Muscle of back (tissue), 13 donors: ENCODE data around the gene LRP4. TPM values are rescaled to one million over a fixed set of nuclear protein-coding genes. Genes with fewer than 3 reads are reported as not detected.
A peak's percentile ranks its signal among the peaks of the same experiment; 100 is the strongest.
"Not testable (repeated sequence)": the region's sequence is repeated elsewhere in the genome, so short reads cannot be mapped to it uniquely, and the experiment has no call there.

Source experiments
- DNase-seq, 3 donors: peaks; one replicate each; pipeline versions ENCODE4 v3.0.0 to v3.0.0-alpha.2; 2013
- long read RNA-seq, 9 donors: transcript quantifications; one replicate each; lab custom pipeline, GENCODE V29; 2026
- polyA plus RNA-seq, 10 donors: library from polyadenylated mRNA; unstranded; fragments of 120-200 nt; gene quantifications; one replicate each; pipeline ENCODE4 v1.2.1, GENCODE V29; 2013; ENCODE audit not compliant: insufficient read length in 10 of 10

The LRP4 gene, protein sequence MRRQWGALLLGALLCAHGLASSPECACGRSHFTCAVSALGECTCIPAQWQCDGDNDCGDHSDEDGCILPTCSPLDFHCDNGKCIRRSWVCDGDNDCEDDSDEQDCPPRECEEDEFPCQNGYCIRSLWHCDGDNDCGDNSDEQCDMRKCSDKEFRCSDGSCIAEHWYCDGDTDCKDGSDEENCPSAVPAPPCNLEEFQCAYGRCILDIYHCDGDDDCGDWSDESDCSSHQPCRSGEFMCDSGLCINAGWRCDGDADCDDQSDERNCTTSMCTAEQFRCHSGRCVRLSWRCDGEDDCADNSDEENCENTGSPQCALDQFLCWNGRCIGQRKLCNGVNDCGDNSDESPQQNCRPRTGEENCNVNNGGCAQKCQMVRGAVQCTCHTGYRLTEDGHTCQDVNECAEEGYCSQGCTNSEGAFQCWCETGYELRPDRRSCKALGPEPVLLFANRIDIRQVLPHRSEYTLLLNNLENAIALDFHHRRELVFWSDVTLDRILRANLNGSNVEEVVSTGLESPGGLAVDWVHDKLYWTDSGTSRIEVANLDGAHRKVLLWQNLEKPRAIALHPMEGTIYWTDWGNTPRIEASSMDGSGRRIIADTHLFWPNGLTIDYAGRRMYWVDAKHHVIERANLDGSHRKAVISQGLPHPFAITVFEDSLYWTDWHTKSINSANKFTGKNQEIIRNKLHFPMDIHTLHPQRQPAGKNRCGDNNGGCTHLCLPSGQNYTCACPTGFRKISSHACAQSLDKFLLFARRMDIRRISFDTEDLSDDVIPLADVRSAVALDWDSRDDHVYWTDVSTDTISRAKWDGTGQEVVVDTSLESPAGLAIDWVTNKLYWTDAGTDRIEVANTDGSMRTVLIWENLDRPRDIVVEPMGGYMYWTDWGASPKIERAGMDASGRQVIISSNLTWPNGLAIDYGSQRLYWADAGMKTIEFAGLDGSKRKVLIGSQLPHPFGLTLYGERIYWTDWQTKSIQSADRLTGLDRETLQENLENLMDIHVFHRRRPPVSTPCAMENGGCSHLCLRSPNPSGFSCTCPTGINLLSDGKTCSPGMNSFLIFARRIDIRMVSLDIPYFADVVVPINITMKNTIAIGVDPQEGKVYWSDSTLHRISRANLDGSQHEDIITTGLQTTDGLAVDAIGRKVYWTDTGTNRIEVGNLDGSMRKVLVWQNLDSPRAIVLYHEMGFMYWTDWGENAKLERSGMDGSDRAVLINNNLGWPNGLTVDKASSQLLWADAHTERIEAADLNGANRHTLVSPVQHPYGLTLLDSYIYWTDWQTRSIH (N-terminal part only)
- polyA plus RNA-seq, result 10 to 100 TPM; 19.3 to 37.4 (median 23.2) TPM
- long read RNA-seq, donor 1, partial matches to known transcripts, result 0 of 1 reads
- long read RNA-seq, donor 1, other reads (novel, unspliced or antisense), result 0 of 1 reads
- long read RNA-seq, donor 2, result 0 reads
- long read RNA-seq, donor 3, result 0 reads
- long read RNA-seq, donor 4, result 0 reads
- long read RNA-seq, donor 5, partial matches to known transcripts, result 0 of 1 reads
- long read RNA-seq, donor 5, other reads (novel, unspliced or antisense), result 0 of 1 reads
- long read RNA-seq, donor 6, result 0 reads
- long read RNA-seq, donor 7, result 0 reads
- long read RNA-seq, donor 8, partial matches to known transcripts, result 0 of 1 reads
- long read RNA-seq, donor 8, other reads (novel, unspliced or antisense), result 0 of 1 reads
- long read RNA-seq, donor 9, result 0 reads

DNA sequence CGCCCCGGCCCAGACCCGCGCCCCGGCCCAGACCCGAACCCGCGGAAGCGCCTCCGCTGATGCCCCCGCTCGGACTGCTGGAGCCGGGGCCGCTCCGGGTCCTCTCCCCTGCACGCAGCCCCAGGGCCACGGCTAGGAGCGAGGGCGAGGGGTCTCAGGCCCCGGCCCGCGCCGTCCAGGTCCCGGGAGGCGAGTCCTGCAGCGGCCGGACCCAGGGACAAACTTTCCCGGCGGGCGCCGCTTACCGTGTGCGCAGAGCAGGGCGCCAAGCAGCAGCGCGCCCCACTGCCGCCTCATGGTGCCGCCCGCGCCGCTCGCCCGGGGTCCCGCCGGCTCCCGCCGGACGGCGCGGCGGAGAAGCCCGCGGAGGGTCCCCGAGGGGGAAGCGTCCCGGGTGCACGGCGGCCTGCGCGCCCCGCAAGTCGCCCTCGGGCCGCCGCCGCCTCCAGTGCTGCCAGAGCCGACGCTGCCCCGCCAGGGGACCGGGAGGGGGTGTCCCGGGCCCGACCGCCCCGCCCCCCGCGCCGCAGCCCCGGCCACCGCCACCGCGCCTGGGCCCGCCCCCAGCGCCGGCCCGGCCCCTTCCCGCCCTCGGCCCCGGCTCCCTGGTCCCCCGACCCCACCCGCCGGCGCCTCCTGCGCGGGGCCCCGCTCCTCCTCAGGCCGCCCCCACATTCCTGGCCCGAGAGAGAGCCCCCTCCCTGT is at the start of gene LRP4:
LRP4 (minus strand) TSS at position 468 of the 705 bp plus-strand sequence; CDS start at position 297, 171 bp downstream.
- peak in 2 of 3 donors; percentile 62 to 75 for DNase-seq

DNA sequence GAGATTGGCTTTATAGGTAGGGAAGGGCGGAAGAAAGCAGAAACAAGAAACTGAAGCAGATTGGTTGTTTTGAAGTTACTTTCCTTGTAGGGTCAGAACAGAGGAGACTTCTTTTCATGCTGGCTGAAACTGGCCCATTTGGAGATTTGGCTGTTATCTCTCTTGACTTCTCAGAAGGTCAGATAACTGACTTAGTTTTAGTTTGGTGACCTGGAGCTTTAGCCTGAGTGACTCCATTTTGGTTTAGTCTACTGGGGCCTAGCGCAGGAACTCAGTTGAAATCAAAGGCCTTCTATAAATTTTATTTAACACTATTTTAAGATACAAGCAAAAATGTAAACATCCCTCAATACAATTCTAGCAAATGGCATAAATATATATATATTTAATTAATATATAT is 49.6 kb upstream of the LRP4 start:
- DNase-seq, result no peak

DNA sequence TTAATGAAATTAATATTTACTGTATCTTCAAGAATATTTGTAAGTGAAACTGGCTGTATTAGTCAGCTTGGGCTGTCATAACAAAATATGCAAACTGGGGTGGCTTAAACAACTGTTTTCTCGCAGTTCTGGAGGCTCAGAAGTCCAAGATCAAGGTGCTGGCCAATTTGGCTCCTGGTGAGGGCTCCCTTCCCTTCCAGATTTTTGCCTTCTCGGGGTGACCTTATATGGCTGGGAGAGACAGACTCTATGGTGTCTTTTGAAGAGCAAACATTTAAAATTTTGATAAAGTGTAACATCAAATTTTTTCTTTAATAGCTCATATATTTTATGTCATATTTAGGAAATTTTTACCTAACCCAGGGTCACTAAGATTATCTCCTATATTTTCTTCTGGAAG is 48.4 kb upstream of the LRP4 start:
- no peak for DNase-seq

DNA sequence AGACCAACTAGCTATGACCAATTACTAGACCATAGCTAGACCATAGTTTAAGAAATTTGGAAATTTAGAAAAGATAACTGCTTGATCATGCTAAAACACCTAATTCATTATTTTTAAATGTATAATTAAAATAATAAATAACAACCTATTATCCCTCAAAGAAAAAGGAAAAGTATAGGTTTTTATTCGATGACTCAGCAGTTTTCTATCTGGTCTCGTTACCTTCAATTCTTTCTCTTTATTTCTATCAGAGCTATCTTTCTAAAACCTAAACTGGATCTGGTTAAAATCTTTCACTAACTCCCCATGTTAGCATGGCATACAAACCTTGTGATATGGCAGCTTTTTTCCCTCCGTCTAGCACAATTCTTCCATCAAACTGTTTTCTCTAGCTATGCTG is 45.5 kb upstream of the LRP4 start:
- no peak for DNase-seq

DNA sequence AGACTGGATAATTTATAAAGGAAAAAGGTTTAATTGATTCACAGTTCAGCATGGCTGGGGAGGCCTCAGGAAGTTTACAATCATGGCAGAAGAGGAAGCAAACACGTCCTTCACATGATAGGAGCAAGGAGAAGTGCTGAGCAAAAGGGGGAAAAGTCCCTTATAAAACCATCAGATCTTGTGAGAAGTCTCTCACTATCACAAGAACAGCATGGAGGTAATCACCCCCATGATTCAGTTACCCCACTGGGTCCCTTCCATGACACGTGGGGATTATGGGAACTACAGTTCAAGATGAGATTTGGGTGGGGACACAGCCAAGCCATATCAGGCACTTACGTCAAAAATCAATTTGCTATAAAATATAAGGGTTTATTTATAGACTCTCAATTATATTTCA is 43.5 kb upstream of the LRP4 start:
- not testable (repeated sequence) for DNase-seq

DNA sequence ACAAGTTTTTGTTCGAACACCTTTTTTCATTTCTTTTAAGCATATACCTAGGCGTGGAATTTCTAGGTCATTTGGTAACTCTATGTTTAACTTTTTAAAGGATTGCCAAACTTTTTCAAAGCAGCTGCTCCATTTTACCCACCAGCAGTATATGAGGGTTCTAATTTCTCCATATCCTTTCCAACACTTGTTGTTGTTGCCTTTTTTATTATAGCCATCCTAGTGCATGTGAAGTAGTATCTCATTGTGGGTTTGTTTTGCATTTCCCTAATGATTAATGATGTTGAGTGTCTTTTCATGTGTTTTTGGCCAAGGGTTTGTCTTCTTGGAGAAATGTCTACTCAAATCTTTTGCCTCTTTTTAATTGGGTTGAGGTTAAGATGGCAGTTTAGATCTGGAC is 42.7 kb upstream of the LRP4 start:
- DNase-seq, result no peak

DNA sequence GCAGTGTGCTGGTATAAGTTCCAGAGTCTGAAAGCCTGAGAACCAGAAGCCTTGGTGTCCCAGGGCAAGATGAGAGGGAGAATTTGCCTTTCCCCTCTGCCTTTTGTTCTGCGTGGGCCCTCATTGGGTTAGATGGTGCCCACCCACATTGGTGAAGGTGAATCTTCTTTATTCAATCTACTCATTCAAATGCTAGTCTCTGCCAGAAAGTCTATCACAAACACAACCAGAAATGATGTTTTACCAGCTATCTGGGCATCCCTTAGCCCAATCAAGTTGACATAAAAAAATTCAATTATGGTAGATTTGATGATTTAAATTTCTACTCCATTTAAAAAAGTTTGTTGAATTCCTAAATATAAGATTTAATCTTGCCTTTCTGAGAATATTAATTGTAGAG is 40.4 kb upstream of the LRP4 start:
- no peak for DNase-seq

DNA sequence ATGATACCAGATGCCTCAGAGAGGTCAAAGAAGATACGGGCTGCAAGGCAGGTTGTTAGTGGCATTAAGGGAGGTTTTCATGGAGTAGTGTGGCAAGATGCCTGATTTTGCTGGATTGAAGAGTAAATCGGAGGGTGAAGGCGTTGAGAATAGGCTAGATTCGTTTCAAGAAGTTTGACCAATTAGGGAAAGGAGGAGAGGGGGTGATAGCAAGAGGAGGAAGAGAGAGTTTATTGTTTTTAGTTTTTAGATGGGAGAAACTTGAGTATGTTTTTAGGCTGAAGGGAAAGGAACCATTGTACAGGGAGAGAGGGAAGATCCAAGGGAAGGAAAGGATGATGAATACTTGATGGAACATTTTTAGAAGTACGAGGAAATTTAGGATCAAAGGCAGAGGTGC is 34.7 kb upstream of the LRP4 start:
- no peak for DNase-seq

DNA sequence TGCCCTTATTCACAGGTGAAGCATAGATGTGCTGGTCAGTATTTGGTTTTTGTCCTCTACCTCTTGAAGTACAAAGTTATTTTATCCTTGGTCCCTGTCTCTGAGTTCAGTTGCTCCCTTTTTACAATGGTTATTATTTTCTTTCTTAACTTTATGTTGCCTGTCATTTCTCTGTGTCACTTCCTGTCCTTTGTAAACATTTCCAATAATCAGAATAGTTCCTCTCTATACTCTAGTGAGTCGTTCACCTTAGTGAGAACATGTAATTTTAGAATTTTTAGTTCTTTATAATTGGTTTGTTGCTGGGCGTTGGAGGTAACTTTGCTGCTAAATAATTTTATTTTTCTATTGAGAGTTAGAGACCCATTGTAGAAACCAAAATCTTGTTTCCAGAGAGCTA is 34.2 kb upstream of the LRP4 start:
- no peak for DNase-seq

DNA sequence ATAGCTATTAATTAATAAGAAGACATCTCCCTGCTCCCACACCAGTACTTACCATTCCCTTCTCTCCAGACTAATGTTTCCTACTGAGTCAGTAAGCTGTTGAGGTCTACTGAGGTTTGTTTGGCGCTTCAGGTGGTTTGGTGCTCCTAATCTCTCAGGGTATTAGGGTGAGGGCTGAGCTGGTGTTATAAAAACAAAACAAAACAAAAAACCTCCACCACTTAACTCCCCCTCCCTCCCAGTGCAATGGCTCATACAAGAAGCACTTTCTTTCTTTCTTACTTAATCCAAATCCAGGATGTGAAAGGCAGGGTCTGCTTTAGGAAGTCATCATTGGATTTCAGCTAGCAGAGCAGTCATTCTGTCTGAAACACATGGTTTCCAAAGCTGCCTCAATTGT is 33.5 kb upstream of the LRP4 start:
- DNase-seq, result no peak

DNA sequence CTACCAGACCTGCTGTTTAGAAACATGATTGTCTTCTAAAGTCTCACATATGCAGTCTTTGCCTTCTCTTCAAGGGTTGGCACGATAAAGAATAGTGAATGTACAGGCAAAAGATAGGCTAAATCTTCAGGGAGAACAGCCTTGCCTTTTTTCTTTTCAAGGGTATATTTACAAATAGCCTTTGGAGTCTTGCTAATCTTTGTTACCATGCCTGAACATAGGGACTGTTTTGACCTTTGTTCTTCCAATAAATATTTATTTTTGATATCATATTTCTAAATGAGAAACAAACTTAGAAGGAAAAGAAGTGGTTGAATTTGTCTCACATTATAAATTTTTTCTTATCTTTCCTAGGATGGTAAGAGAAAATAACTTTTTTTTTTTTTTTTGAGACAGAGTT is 30.9 kb upstream of the LRP4 start:
- DNase-seq, result no peak

DNA sequence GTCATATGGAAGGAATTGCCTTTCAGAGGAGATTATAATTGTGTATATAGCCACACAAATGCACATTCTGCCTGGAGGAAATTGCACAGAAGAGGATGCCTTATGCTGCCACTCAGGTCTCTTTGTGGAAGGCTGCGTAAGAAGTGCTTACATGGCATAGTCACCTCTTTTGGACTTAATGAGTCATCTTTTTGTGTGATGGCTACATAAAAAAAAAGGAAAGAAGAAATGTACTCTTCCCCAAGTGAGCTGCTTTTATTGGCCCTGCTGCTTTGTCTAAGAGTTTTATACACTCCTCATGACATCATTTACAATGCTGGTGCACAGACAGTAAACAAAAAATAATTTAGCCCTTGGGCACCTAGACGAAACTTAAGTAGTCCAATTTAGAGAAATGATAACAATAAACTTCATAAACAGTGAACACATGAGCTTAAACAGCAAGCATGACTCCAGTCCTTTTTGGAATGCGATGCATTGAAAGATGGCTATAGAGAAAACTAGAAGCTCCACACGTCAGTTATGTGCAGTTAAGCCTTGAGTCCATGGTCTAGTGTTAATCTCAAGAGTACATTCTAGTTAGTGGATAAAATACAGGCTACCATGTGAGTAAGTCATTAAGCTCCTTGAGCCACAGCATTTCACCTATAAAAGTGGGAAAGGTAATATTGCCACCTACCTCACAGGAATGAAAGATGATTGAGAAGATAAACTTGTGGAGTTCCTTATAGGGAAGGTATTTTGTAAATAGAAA is 30.2 kb upstream of the LRP4 start:
- peak in 1 of 3 donors; percentile 26 for DNase-seq

DNA sequence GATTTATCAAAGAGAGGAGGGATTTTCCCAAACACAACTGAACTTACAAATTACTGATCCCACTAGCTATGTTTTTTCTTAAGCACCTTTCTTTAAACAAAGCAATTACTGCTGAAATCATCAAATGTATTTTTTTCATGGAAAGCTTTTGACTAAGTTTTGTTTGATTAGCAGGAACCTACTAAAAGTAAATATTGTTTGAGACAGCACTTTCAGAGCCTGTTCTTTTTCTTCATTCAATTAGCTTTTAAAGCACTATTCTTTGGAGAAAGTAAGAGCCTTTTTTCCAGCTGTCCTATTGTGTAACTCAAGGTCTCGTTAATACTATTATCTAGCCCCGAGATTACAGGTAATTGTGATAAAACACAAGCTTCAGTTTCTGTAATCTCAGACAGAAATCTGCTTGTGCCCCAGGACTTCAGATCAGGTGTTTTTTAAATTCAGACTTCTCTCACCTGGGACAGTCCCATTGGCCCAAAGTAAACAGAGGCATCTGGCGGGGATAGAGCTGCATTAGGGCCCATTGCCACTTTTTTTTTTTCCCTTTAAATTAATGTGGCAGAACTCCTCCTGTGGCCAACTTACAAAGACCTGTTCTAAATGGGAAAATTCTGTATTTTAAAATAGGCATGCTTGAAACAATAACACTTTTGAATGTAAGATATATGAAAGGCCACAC is 29.2 kb upstream of the LRP4 start:
- DNase-seq, result no peak

DNA sequence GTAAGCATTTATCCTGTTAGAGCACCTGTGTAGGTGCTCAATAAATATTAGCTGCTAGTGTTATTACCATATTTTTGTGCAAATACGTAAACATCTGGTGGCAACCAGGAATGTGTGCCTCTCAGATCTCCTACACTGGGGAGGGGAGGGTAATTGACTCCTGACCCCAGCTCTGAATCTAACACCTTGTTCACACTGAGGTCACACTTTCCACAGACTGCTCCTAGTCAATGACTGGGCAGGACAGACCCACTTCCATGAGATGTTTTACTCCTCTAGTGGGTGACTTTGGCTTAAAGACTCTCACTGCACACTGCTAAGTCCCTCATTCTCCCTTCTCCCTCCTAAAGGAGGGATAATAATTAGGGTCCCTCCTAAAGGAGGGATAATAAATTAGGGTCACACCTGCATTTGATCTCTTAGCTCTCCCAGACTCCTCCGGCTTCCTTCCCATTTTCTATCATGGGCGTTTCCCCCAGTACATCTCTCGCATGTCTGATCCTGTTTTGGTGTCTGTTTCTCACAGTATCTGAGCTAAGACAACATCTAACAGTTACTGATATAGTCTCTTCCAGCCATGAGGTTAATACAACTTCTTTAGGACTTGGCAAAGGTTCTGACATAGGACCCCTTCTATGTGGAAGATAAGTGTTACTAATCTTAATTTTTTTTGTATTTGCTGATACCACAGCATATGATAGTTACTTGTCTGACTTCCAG is 26.2 kb upstream of the LRP4 start:
- DNase-seq, result no peak

DNA sequence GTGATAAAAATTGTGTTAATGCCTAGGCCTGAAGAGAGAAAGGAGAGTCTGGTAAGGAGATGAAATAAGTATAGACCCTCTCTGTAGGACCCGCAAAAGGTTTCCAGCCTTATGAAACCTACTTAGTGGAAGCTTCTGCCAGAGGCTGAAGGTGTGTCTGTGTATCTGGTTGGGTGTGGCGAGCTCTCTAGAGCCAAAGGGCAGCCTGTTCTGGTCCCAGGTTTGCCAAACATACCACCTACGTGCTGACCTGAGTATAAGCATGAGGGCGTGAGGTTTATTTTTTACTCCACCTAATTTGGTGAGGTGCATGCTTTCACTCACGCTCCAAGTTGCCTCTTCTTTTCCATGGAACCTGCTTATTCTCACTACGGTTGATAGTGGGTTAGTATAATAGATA is 23.8 kb upstream of the LRP4 start:
- no peak for DNase-seq

DNA sequence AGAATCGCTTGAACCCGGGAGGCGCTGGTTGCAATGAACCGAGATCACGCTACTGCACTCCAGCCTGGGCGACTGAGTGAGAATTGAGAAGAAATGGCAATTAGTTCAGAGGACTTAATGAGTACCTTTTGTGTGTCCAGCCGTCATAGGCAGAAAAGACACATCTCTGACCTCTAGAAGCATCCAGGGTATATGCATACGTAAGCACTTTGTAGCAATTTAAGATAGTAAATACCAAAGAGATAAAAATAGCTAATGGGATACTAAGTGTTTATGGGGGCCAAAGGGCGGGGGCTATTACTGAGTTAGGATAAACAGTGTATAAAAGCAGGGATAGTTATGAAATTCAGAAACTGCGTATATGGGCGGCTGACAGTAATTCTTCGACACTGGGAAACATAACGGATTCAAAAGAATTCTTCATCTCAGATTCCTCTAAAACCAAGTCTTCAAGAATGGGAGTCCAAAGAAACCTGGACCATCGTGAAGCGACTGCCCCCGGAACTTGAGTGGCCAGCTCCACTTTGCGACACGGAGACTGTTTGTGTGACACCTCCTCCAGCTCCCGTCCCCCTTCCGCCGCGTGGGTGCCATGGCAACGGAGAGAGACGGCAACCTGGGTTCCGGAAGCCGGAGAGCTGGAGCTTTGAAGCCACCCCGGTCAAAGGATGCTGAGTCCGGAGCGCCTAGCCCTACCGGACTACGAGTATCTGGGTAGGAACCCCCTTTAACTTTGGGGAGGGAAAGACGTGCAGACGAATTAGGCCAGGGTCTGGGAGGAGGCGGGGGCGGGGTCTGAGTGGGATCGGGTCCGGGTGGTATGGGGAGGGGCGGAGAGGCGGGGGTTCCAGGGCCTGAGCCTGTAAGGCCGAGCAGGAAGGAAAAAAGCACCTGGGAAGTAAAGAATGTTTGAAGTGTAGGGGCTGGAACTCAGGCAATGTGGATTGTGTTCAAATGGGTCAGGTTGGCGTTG is 18.1 kb upstream of the LRP4 start, which contains the start of gene CSTPP1:
CSTPP1 (plus strand) TSS at position 624 of the 973 bp plus-strand sequence; CDS start at position 669, 45 bp downstream.
- DNase-seq, result peak; percentile 90 to 96 (median 94)

DNA sequence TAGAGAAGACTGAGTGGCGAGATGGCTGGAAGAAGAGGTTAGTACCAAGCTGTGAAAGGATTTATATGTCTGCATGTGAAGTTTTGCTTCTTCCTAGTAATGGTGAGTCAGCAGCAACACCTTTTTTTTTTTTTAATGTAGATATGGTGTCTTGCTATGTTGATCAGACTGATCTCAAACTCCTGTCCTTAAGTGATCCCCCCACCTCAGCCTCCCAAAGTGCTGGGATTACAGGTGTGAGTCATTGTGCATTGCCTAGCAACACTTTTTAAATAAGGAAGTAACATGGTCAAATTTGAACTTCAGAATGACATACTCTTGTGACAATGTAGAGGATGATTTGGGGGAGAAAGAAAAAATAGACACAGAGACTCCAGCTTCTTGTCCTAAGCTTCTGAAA is 11.7 kb upstream of the LRP4 start:
- no peak for DNase-seq
